GM18507 (cell line): ENCODE data around the gene YIF1B.
A peak's percentile ranks its signal among the peaks of the same experiment; 100 is the strongest.
"Not testable (repeated sequence)": the region's sequence is repeated elsewhere in the genome, so short reads cannot be mapped to it uniquely, and the experiment has no call there.

ENCODE experiments used
- DNase-seq: peaks from one replicate; pipeline ENCODE4 v3.0.0; 2011; ENCODE audit warnings: low read depth; ENCODE audit not compliant: insufficient read length; ENCODE audit errors: extremely low spot score
- FAIRE-seq: peaks from 2 replicates; lab custom pipeline; 2011; peaks lifted over from hg19 to GRCh38; lab: Jason Lieb, UNC

The YIF1B gene, protein sequence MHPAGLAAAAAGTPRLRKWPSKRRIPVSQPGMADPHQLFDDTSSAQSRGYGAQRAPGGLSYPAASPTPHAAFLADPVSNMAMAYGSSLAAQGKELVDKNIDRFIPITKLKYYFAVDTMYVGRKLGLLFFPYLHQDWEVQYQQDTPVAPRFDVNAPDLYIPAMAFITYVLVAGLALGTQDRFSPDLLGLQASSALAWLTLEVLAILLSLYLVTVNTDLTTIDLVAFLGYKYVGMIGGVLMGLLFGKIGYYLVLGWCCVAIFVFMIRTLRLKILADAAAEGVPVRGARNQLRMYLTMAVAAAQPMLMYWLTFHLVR

DNA sequence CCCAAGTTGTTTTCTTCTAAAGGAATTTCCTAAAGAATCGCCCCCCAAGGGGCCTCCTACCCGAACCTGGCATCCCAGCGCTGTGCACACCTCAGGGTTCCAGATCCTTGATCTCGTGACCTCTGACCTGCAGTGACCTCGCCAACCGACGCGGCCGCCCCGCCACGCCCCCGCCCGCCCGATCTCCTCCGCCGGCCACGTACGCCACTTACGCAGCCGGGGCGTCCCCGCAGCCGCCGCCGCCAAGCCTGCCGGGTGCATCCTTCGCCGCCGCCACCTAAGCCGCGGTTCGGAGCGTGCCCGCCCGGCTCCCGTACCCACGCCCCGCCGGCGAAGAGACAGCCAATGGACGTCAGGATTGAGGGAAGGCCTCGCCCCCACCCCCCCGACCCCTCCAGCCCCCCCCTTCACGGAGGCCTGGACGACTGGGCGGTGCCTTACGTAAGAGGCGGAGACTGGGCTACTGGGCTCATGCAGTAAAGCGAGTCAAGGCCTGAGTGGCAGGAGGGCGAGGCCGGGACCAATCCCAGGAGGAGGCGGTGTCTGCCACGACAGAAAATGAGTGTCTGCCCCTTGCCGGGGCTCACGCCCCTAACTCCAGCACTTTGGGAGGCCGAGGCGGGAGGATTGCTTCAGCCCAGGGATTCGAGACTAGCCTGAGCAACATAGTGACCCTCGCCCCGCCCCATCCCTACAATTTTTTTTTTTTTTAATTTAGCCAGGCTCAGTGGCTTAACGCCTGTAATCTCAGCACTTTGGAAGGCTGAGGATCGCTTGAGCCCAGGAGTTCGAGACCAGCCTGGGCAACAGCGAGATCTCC, at the start of gene YIF1B:
Gene YIF1B (minus strand): TSS at position 291 of the 820 bp plus-strand sequence. CDS start 30 bp downstream, at position 261.
- DNase-seq (peak; percentile 98), FAIRE-seq (peak; percentile 91)

DNA sequence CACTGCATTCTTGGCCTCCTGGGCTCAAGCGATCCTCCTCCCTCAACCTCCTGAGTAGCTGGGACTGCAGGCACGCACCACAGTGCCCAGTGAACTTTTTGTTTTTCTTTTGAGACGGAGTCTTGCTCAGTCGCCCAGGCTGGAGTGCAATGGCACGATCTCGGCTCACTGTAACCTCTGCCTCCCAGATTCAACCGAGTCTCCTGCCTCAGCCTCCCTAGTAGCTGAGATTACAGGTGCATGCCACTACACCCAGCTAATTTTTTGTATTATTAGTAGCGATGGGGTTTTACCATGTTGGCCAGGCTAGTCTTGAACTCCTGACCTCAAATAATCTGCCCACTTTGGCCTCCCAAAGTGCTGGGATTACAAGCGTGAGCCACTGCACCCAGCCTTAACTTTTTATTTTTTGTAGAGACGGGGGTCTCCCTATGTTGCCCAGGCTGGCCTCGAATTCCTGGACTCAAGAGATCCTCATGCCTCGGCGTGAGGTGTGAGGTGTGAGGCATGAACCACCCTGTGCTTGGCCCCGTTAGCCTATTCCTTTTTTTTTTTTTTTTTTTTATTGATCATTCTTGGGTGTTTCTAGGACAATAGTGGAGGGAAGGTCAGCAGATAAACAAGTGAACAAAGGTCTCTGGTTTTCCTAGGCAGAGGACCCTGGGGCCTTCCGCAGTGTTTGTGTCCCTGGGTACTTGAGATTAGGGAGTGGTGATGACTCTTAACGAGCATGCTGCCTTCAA, 47.4 kb upstream of the YIF1B start:
- DNase-seq, FAIRE-seq: not testable (repeated sequence)

DNA sequence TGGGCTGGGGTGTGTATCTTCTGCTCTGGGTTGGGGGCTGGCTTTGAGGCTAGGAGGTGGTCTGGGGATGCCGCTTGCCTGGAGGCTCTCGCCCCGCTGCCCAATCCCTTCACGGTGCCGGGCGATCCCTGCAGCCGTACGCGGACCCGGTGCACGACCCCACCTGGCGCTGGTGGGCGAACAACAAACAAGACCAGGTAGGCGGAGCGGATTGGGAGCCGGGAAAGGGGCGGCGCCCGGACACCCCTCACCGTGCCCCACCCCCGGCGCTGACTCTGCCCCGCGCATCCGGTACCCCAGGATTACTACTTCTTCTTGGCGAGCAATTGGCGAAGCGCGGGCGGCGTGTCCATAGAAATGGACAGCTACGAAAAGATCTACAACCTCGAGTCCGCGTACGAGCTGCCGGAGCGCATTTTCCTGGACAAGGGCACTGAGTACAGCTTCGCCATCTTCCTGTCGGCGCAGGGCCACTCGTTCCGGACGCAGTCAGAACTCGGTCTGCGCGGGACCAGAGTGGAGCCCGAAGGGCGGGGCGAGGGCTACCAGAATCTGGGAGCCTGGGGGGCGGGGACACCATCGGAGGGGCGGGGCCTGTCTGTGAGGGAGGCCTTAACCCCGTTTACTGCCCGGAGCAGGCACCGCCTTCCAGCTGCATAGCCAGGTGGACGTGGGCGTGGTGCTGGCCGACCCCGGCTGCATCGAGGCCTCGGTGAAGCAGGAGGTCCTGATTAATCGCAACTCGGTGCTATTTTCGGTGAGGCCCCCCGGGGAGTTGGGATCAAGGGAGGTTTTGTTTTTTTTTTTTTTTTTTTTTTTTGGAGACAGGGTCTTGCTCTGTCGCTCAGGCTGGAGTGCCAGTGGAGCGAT, 46.6 kb upstream of the YIF1B start:
- peak; percentile 9 for FAIRE-seq

DNA sequence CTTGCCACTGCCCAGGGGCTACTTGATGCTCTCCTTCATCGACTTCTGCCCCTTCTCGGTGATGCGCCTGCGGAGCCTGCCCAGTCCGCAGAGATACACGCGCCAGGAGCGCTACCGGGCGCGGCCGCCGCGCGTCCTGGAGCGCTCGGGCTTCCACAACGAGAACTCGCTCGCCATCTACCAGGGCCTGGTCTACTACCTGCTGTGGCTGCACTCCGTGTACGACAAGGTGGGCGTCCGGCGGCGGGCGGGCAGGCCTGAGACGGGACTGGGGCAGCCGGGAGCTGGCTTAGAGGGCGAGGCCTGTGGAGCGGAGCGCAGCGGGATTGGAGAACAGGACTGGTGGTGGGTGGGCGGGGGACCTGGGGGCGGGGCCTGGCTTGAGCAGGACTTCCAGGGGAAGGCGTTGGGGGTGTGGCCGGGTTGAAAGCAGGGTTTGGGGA, 45.9 kb upstream of the YIF1B start:
- no peak for DNase-seq

More for the DNA sequence above, 46.6 kb upstream of the YIF1B start:
- no peak for DNase-seq

DNA sequence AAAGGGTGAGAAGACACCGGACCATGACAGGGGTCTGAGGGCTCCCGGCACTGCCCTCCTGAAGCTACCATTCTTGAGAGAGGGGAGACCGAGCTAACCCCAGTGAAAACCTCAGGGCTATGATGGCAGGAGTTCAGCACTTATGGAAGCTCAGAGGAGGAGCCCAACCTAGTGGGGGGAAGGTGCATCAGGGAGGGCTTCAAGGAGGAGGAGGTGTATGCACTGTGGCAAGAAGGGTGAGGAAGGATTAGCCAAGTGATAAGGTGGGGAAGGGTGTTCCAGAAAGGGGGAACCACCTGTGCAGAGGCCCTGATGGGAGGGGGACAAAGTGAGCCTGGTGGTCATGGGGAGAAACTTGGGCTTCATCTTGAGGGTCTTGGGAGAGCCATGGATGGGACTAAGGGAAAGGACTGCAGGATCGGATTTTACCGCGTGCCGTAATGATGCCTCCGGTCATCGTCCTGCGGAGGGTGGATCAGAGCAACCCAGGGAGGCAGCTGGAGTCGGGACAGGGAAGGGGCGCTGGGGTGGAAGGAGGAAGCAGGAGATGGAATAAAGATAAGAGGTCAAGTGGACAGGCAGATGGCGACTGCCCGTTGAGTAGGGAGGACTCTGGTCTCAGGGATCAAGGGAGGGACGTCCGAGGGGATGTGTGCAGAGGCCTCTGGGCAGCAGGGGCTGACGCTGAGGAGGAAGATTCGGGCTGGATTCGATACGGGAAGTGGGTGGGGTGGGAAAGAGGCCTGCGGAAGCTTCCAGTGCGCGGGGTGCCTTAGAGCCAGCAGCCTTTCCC, 45.3 kb upstream of the YIF1B start:
- FAIRE-seq (no peak), DNase-seq (no peak)

More for the DNA sequence above, 45.9 kb upstream of the YIF1B start:
- no peak for FAIRE-seq

DNA sequence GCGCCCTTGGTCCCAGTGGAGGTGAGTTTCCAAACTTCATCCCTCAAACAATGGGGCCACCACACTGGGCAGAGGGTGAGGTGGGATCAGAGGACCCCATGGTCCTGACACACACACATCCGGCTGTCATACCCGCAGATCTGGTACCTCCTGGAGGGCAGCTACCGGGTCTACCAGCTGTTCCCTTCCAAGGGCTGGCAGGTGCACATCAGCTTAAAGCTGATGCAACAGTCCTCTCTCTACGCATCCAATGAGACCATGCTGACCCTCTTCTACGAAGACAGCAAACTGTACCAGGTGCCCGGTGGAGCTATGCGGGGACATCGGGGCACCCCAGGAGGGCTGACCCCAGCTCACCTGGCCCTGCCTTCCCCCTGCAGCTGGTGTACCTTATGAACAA, 44.6 kb upstream of the YIF1B start:
- FAIRE-seq: no peak
- DNase-seq: no peak

DNA sequence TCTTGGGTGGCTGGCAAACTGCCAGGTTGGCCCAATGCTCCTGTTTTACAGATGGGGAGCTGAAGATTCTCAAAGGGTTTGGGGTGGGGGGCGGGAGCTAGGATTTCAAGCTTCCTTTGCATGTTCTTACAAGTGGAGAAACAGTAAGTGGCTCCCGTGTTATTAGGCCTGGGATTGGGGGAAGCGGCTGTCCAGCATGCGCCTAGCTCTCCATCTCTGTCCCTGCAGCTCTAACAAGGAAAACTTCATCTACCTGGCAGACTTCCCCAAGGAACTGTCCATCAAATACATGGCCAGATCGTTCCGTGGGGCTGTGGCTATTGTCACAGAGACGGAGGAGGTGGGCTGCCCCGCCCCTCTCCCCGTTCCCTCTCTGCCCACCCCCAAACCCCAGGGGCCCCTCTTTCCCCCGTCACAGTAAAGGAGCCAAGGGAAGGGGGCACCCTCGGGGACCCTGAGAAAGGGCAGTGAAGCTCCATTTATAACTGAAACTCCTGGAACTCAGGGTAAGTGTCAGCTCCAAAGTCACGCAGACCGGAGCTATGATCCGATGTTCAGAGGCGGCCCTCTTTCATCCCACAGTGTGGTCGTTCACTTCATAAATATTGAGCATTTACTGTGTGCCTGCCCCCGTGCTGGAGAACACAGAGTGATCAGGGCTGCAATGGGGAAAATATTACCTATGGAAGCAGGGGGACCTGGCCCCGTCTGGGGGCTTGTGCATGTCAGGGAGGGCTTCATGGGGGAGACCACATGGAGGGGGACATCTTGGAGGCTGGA, 43.7 kb upstream of the YIF1B start:
- FAIRE-seq (no peak), DNase-seq (no peak)

DNA sequence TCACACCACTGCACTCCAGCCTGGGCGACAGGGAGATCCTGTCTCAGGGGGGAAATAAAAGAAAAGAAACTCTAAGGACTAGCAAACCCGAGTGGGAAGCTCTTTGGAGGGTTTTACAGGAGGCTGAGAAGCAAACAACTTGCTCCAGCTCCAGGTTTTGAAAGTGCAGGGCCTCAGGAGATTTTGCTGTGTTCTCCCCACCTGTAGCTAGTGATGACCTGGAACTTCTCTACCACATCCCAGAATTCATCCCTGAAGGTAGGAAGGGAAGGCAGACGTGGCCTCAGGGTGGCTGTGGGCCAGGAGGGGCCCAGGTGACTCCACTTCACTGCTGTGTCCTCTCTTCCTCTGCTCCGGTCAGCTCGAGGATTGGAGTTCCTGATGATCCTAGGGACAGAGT, 42.3 kb upstream of the YIF1B start:
- DNase-seq (no peak), FAIRE-seq (no peak)

DNA sequence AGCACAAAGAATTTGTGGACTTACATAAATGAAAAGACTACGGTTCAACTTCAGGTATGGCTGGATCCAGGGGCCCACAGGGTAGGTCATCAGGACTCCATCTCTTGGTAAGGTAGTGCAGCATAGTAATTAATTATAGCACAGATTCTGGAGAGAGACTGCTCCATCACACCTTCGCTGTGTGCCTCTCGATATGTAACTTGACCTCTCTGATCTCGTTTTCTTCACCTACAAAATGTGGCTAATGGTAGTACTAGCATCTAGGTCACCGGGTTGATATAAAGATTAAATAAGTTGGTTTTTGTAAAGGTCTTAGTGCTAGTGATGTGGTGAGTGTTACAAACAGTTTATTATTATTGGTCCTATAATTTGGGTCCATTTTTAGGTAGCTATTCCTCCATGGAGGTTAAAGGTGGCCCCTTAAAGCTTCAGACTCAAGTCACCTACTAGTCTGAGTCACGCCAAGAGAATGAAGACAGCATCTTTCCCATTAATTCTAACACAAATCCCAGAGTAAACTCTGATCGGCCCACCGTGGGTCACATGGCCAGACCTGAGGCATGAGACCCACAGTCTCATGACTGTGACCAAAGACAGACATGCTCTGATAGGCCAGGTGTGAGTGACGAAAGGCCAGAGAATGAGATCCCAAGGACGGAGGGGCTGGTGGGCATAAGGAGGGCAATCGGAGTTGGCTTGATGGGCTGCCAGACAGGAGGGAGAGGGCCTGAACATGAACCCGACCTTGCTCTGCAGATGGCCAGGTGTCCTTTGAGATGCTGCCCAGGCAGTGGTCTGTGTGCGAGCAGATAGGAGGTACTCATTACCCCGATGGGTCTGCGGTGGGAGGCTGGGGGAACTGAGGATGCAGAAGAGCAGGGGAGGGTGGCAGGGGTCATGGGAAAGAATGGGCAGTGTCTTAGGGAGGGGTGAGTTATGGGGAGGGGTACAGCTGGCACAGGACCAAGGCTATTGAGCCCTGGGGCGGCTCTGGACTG, 40.3 kb upstream of the YIF1B start:
- FAIRE-seq: no peak
- DNase-seq: no peak

DNA sequence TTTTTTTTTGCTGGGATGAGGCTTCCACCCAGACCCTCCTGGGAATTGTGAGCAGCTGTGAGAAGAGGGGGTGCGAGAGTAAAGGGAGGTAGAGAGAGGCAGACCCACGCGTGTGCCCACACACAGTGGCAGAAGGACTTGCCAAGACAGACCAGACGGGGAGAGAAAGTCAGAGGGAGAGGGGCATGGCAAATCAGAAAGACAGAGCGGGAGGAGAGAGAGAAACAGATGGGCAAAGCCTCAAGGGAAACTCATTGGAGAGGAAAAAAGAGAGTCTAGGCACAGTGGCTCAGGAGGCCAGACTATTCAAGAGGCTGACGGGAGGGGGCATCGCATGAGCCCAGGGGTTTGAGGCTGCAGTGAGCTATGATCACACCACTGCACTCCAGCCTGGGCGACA, 36.9 kb upstream of the YIF1B start:
- no peak for FAIRE-seq

DNA sequence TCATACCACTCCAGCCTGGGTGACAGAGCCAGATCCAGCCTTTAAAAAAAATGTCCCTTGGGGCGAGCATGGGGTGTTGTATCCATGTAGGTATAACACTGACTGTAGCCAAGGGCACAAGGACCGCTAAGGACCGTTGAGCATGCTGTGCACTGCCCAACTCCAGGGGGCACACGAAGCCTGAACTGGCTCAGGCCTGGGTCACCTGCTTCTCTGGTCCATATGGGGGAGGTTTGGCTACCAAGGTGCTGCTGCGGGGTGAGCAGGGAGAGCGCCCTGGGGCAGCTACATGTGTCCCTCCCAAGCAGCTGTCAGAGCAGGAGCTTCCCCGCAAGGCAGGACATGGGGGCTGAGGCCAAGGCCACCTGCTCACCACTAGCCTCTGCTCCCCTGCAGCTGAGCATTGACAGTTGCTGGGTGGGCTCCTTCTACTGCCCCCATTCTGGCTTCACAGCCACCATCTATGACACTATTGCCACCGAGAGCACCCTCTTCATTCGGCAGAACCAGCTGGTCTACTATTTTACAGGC, 36.2 kb upstream of the YIF1B start:
- no peak for DNase-seq
- no peak for FAIRE-seq

More for the DNA sequence above, 36.9 kb upstream of the YIF1B start:
- no peak for DNase-seq

DNA sequence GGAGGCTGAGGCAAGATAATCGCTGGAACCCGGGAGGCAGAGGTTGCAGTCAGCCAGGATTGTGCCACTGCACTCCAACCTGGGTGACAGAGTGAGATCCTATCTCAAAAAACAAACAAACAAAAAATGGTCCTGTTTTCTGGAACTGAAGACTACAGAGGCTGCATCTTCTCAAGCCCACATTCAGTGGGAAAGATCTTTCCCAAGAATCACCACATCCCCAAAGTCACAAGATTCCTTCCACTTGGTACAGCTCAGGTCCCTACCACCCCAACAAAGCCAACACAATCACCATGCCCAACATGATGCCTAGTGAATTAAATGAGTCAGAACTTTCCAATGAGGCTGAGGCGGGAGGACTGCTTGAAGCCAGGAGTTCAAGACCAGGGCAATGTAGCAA, 35.1 kb upstream of the YIF1B start:
- no peak for DNase-seq
- no peak for FAIRE-seq

DNA sequence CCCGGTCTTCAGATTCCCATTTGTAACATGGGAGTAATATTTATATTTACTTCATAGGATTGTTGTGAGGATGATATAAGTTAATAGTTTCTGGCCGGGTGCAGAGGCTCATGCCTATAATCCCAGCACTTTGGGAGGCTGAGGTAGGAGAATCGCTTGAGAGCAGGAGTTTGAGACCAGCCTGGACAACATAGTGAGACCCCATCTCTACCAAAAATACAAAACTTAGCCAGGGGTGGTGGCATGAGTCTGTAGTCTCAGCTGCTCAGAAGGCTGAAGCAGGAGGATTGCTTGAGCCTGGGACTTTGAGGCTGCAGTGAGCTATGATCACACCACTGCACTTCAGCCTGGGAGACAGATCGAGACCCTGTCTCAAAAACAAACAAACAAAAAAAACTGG, 31.1 kb upstream of the YIF1B start:
- DNase-seq: no peak

DNA sequence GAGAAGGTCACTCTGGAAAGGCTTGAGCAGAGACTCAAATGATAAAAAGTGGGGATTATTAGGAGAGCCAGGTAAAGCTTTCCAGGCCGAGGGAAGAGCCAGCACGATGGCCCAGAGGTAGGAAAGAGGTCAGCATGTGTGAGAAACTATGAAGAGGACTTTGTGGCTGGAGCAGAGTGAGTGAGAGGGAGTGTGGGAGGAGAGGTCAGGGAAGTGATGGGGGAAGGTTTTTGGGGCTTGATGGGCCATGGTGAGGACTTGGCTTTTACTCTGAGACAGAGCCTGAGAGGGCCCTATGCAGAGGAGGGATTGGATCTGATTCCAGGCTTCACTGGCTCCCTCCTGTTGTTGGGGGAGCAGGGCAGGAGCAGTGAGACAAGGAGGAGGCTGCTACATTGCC, 25.2 kb upstream of the YIF1B start:
- DNase-seq: no peak
- FAIRE-seq: no peak

More for the DNA sequence above, 31.1 kb upstream of the YIF1B start:
- no peak for FAIRE-seq

DNA sequence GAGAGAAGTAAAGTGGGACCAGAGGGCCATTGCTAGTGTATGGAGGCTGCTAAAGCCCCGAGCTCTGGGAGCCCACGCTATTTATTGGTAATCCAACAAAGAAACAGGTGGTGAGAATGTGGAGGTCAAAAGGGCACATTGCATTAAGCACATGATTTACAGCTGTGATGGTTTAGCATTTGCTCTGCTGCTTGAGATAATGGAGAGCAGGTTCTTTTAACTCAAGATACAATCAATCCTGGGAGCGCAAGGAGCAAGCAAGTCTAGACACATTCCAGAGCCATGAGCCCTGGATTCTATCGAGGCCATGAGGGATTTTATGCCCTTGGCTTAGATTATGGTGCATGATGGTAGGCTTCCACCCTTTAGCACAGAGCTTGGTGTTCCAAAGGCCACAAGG, 23.3 kb upstream of the YIF1B start:
- DNase-seq, FAIRE-seq: not testable (repeated sequence)

DNA sequence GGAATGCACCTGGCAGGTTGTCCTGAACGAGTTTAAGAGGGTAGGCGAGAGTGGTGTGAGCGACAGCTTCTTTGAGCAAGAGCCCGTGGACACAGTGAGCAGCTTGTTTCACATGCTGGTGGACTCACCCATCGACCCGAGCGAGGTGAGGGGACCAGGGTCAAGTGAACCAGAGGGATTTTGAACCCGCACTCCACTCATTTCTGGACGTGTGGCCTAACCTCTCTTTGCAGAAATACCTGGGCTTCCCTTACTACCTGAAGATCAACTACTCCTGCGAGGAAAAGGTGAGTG, 21.6 kb upstream of the YIF1B start:
- DNase-seq: no peak
- no peak for FAIRE-seq
